Liver (tissue), 9 donors: ENCODE measurements around the gene SMYD4. TPM values are rescaled to one million over a fixed set of nuclear protein-coding genes. Genes with fewer than 3 reads are reported as not detected.

Source experiments
- DNase-seq: peaks from one replicate; pipeline ENCODE4 v3.0.0-alpha.2; 2017; ENCODE audit warnings: low spot score
- H3K27ac ChIP-seq, 2 donors: one replicate each; pipeline ENCODE4 v1.7.0; 2013; ENCODE audit warnings: inconsistent platforms in 2 of 2, low read length in 2 of 2, control low read depth in 1 of 2, low read depth in 1 of 2, mild to moderate bottlenecking in 1 of 2
- H3K27me3 ChIP-seq, 4 donors: one replicate each; pipeline versions ENCODE4 v1.6.1 to v1.7.0; 2013; ENCODE audit warnings: low read length in 3 of 4, inconsistent platforms in 1 of 4, mild to moderate bottlenecking in 1 of 4, moderate library complexity in 1 of 4; ENCODE audit not compliant: control insufficient read depth in 4 of 4, insufficient read depth in 4 of 4
- H3K36me3 ChIP-seq, 4 donors: one replicate each; pipeline versions ENCODE4 v1.6.1 to v1.7.0; 2013; ENCODE audit warnings: low read length in 3 of 4, mild to moderate bottlenecking in 3 of 4, low read depth in 1 of 4, moderate library complexity in 1 of 4; ENCODE audit not compliant: control insufficient read depth in 4 of 4, insufficient read depth in 3 of 4
- H3K4me1 ChIP-seq, 4 donors: one replicate each; pipeline versions ENCODE4 v1.6.1 to v1.7.0; 2013; ENCODE audit warnings: low read length in 3 of 4, mild to moderate bottlenecking in 3 of 4, moderate library complexity in 1 of 4; ENCODE audit not compliant: control insufficient read depth in 4 of 4, insufficient read depth in 4 of 4
- H3K4me3 ChIP-seq, 3 donors: one replicate each; pipeline versions ENCODE4 v1.6.1 to v1.7.0; 2013; ENCODE audit warnings: low read length in 3 of 3, control low read depth in 1 of 3, low read depth in 1 of 3, mild to moderate bottlenecking in 1 of 3
- H3K9ac ChIP-seq, 2 donors: one replicate each; pipeline ENCODE4 v1.7.0; 2013; ENCODE audit warnings: low read length in 2 of 2, mild to moderate bottlenecking in 2 of 2, moderate library complexity in 2 of 2, control low read depth in 1 of 2, low read depth in 1 of 2
- H3K9me3 ChIP-seq, 4 donors: one replicate each; pipeline versions ENCODE4 v1.6.1 to v1.7.0; 2013; ENCODE audit warnings: low read length in 3 of 4; ENCODE audit not compliant: control insufficient read depth in 4 of 4
- ATF3 ChIP-seq: IDR thresholded peaks from 2 replicates; pipeline ENCODE4 v1.6.1; 2016; ENCODE audit warnings: antibody characterized with exemption
- CTCF ChIP-seq: fragments of 150-350 bp; IDR thresholded peaks from 2 replicates; pipeline ENCODE4 v1.5.1; 2017; ENCODE audit warnings: improper control_type of control experiment, low read depth, low read length; ENCODE audit not compliant: missing input control
- EGR1 ChIP-seq, 2 donors: IDR thresholded peaks; 2 replicates each; pipeline ENCODE4 v1.6.1; 2016 to 2018; ENCODE audit warnings: antibody characterized with exemption in 2 of 2, low read depth in 2 of 2
- FOXA1 ChIP-seq: IDR thresholded peaks from 2 replicates; pipeline ENCODE4 v1.6.1; 2016; ENCODE audit warnings: antibody characterized with exemption
- FOXA2 ChIP-seq: IDR thresholded peaks from 2 replicates; pipeline ENCODE4 v1.6.1; 2016; ENCODE audit warnings: antibody characterized with exemption
- GABPA ChIP-seq, 2 donors: IDR thresholded peaks in 1 of 2; conservative IDR thresholded peaks in 1 of 2; 2 replicates each; pipeline ENCODE4 v1.6.1; 2016; ENCODE audit warnings: antibody characterized with exemption in 2 of 2, mild to moderate bottlenecking in 1 of 2, moderate library complexity in 1 of 2
- HNF4A ChIP-seq, 2 donors: conservative IDR thresholded peaks; 2 replicates each; pipeline ENCODE4 v1.6.1; 2016; ENCODE audit warnings: antibody characterized with exemption in 2 of 2, mild to moderate bottlenecking in 2 of 2
- HNF4G ChIP-seq: IDR thresholded peaks from 2 replicates; pipeline ENCODE4 v1.6.1; 2016; ENCODE audit warnings: antibody characterized with exemption
- JUND ChIP-seq, 2 donors: IDR thresholded peaks; 2 replicates each; pipeline ENCODE4 v1.6.1; 2016; ENCODE audit warnings: antibody characterized with exemption in 2 of 2
- RAD21 ChIP-seq, 2 donors: IDR thresholded peaks; 2 replicates each; pipeline ENCODE4 v1.6.1; 2016; ENCODE audit warnings: antibody characterized with exemption in 2 of 2, mild to moderate bottlenecking in 2 of 2
- REST ChIP-seq: IDR thresholded peaks from 2 replicates; pipeline ENCODE4 v1.6.1; 2016; ENCODE audit warnings: antibody characterized with exemption, mild to moderate bottlenecking
- RXRA ChIP-seq, 2 donors: IDR thresholded peaks; 2 replicates each; pipeline ENCODE4 v1.6.1; 2017 to 2018; ENCODE audit warnings: antibody characterized with exemption in 2 of 2, mild to moderate bottlenecking in 1 of 2
- SP1 ChIP-seq: IDR thresholded peaks from 2 replicates; pipeline ENCODE4 v1.6.1; 2018; ENCODE audit warnings: antibody characterized with exemption, mild to moderate bottlenecking
- TAF1 ChIP-seq: conservative IDR thresholded peaks from 2 replicates; pipeline ENCODE4 v1.6.1; 2016; ENCODE audit warnings: antibody characterized with exemption, mild to moderate bottlenecking
- YY1 ChIP-seq: IDR thresholded peaks from 2 replicates; pipeline ENCODE4 v1.6.1; 2016; ENCODE audit warnings: antibody characterized with exemption, mild to moderate bottlenecking
- ZBTB33 ChIP-seq: IDR thresholded peaks from 2 replicates; pipeline ENCODE4 v1.6.1; 2016; ENCODE audit warnings: antibody characterized with exemption
- WGBS: extraction: QIAGEN DNeasy Blood & Tissue Kit; methylation state at CpG from one replicate; pipeline ENCODE4 v1.1.7; 2013; 5-methylcytosine and 5-hydroxymethylcytosine counted together
- polyA plus RNA-seq, 2 donors: library from polyadenylated mRNA; stranded (reverse) in 1 of 2; unstranded in 1 of 2; fragments of 200-250 nt in 1 of 2; fragments of >200 nt in 1 of 2; fragmentation: Nextera tagmentation in 1 of 2; extraction: Ambion mirVana in 1 of 2; gene quantifications; one replicate each; pipeline versions ENCODE4 v1.2.1 to v1.2.3, GENCODE V29; 2013 to 2015
- total RNA-seq, 2 donors: library from RNA; depleted of rRNA; stranded (reverse); fragments of >200 nt; gene quantifications; one replicate each; pipeline ENCODE4 v1.2.3, GENCODE V29; 2014
- donor health status: healthy.
- donor health status: healthy.
- donor health status: healthy.
- donor health status: healthy.
- donor health status: healthy.

SMYD4 gene
- total and polyA plus RNA-seq, 4 donors, result 2.2 to 9.5 (median 5.2) TPM

GRCh38 chr17:1796800-1797199, 32.9 kb downstream of the SMYD4 start:
- H3K27me3 ChIP-seq, result no peaks in the 10 kb centered on the region
- no peak overlapping the region for H3K9ac ChIP-seq
- WGBS, result 34% methylated on average over 1 of the region's 1 CpG
- DNase-seq, result no peak
- H3K9me3 ChIP-seq, result no peaks in the 10 kb centered on the region
- peaks cover 4 to 9% (median 7%) of the 10 kb centered on the region in 4 donors for H3K36me3 ChIP-seq
- no peak overlapping the region for H3K27ac ChIP-seq
- no peak for TF ChIP-seq EGR1 (IDR thresholded peaks at IDR 0.05; ENCODE audit: low read depth in 2 of 2)
- no peak for TF ChIP-seq FOXA1
- no peak for TF ChIP-seq JUND (IDR thresholded peaks at IDR 0.05)
- TF ChIP-seq TAF1, result no peak
- TF ChIP-seq HNF4G, result no peak
- no peak for TF ChIP-seq FOXA2
- TF ChIP-seq GABPA (IDR thresholded peaks at IDR 0.05 in 1 of 2, conservative IDR thresholded peaks at IDR 0.05 in 1 of 2), result no peak
- TF ChIP-seq RXRA (IDR thresholded peaks at IDR 0.05), result no peak
- TF ChIP-seq ATF3, result no peak
- no peak for TF ChIP-seq CTCF
- no peak for TF ChIP-seq YY1
- no peak for TF ChIP-seq SP1
- TF ChIP-seq RAD21 (IDR thresholded peaks at IDR 0.05), result no peak
- peaks cover 0 to 6% (median 4%) of the 10 kb centered on the region in 4 donors for H3K4me1 ChIP-seq
- H3K4me3 ChIP-seq, result no peak overlapping the region

GRCh38 chr17:1793447-1793806, 36.3 kb downstream of the SMYD4 start:
- no peak for DNase-seq

GRCh38 chr17:1792495-1793446, 36.9 kb downstream of the SMYD4 start:
- Histone ChIP-seq H3K27me3 (no peaks in the 10 kb centered on the region), H3K36me3 (peaks cover 0 to 1% (median 0%) of the 10 kb centered on the region in 4 donors), H3K4me3 (no peak overlapping the region), H3K9me3 (no peaks in the 10 kb centered on the region), H3K4me1 (peaks cover 0 to 5% (median 3%) of the 10 kb centered on the region in 4 donors), H3K9ac (no peak overlapping the region), H3K27ac (no peak overlapping the region)
- DNase-seq, result no peak
- WGBS, result 89% methylated on average over 23 of the region's 23 CpGs
- TF ChIP-seq TAF1 (no peak), GABPA (IDR thresholded peaks at IDR 0.05 in 1 of 2, conservative IDR thresholded peaks at IDR 0.05 in 1 of 2) (no peak), FOXA1 (no peak), ZBTB33 (no peak), RAD21 (IDR thresholded peaks at IDR 0.05) (no peak), CTCF (no peak), REST (no peak), HNF4G (no peak), SP1 (no peak), HNF4A (conservative IDR thresholded peaks at IDR 0.05) (no peak)

More at GRCh38 chr17:1793447-1793806, 36.3 kb downstream of the SMYD4 start:
- H3K4me1 ChIP-seq, result peaks cover 2 to 9% (median 6%) of the 10 kb centered on the region in 4 donors
- TF ChIP-seq JUND (IDR thresholded peaks at IDR 0.05) (no peak), HNF4A (conservative IDR thresholded peaks at IDR 0.05) (no peak)
- no peak overlapping the region for H3K4me3 ChIP-seq
- H3K36me3 ChIP-seq, result peaks cover 0 to 1% (median 0%) of the 10 kb centered on the region in 4 donors
- no peaks in the 10 kb centered on the region for H3K9me3 ChIP-seq
- no peaks in the 10 kb centered on the region for H3K27me3 ChIP-seq
- H3K27ac ChIP-seq, result no peak overlapping the region
- 93% methylated on average over 1 of the region's 1 CpG for WGBS
- no peak overlapping the region for H3K9ac ChIP-seq
